Suprapubic skin (tissue), 4 donors: ENCODE data around the gene FAM83E.

ENCODE experiments used
- CTCF ChIP-seq, 2 donors: fragments of 200-600 bp in 1 of 2; fragments of 450-650 bp in 1 of 2; sonication (generic) in 1 of 2; IDR thresholded peaks; one replicate each; pipeline ENCODE4 v1.5.1; 2016 to 2019; ENCODE audit warnings: antibody characterized with exemption in 2 of 2, mild to moderate bottlenecking in 1 of 2, moderate library complexity in 1 of 2
- EP300 ChIP-seq: sonication (generic); formaldehyde crosslinking; IDR thresholded peaks from one replicate; pipeline ENCODE4 v1.6.1; 2017; ENCODE audit warnings: antibody characterized with exemption
- POLR2A ChIP-seq, 2 donors: fragments of 450-650 bp; IDR thresholded peaks; one replicate each; pipeline ENCODE4 v1.6.1; 2017; ENCODE audit warnings: antibody characterized with exemption in 2 of 2, mild to moderate bottlenecking in 2 of 2, moderate library complexity in 2 of 2
- POLR2AphosphoS5 ChIP-seq, 3 donors: sonication (generic); formaldehyde crosslinking; IDR thresholded peaks; one replicate each; pipeline ENCODE4 v1.6.1; 2017; ENCODE audit warnings: antibody characterized with exemption in 3 of 3

GRCh38 chr19:48651683-48652048, 36.8 kb upstream of the FAM83E start:
- TF ChIP-seq CTCF (IDR thresholded peaks at IDR 0.05), result no peak
- no peak for TF ChIP-seq POLR2AphosphoS5 (IDR thresholded peaks at IDR 0.05)
- TF ChIP-seq POLR2A (IDR thresholded peaks at IDR 0.05), result no peak
- no peak for TF ChIP-seq EP300
